ENCODE measurements around the gene ARHGAP18. TPM values are rescaled to one million over a fixed set of nuclear protein-coding genes. Genes with fewer than 3 reads are reported as not detected.

Gene ARHGAP18
- total and polyA plus RNA-seq, 2 experiments from 2014 or later = 4.3 to 5.0 TPM

GRCh38 chr6:129578315-129578714, 131.7 kb downstream of the ARHGAP18 start (continued):
- TF ChIP-seq NANOG (IDR thresholded peaks at IDR 0.05; ENCODE audit: borderline replicate concordance) = no peak
- TF ChIP-seq ZNF331 (CRISPR knock-in tag; IDR thresholded peaks at IDR 0.05; ENCODE audit: low read depth) = no peak
- TF ChIP-seq, protein P1, sequence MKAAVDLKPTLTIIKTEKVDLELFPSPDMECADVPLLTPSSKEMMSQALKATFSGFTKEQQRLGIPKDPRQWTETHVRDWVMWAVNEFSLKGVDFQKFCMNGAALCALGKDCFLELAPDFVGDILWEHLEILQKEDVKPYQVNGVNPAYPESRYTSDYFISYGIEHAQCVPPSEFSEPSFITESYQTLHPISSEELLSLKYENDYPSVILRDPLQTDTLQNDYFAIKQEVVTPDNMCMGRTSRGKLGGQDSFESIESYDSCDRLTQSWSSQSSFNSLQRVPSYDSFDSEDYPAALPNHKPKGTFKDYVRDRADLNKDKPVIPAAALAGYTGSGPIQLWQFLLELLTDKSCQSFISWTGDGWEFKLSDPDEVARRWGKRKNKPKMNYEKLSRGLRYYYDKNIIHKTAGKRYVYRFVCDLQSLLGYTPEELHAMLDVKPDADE (IDR thresholded peaks at IDR 0.05) = no peak
- TF ChIP-seq, protein P2, sequence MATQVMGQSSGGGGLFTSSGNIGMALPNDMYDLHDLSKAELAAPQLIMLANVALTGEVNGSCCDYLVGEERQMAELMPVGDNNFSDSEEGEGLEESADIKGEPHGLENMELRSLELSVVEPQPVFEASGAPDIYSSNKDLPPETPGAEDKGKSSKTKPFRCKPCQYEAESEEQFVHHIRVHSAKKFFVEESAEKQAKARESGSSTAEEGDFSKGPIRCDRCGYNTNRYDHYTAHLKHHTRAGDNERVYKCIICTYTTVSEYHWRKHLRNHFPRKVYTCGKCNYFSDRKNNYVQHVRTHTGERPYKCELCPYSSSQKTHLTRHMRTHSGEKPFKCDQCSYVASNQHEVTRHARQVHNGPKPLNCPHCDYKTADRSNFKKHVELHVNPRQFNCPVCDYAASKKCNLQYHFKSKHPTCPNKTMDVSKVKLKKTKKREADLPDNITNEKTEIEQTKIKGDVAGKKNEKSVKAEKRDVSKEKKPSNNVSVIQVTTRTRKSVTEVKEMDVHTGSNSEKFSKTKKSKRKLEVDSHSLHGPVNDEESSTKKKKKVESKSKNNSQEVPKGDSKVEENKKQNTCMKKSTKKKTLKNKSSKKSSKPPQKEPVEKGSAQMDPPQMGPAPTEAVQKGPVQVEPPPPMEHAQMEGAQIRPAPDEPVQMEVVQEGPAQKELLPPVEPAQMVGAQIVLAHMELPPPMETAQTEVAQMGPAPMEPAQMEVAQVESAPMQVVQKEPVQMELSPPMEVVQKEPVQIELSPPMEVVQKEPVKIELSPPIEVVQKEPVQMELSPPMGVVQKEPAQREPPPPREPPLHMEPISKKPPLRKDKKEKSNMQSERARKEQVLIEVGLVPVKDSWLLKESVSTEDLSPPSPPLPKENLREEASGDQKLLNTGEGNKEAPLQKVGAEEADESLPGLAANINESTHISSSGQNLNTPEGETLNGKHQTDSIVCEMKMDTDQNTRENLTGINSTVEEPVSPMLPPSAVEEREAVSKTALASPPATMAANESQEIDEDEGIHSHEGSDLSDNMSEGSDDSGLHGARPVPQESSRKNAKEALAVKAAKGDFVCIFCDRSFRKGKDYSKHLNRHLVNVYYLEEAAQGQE (IDR thresholded peaks at IDR 0.05; ENCODE audit: unreplicated experiment) = no peak

GRCh38 chr6:129577691-129578090, 132.3 kb downstream of the ARHGAP18 start:
- ATAC-seq (no peak), DNase-seq (ENCODE audit: low spot score) (no peak)
- Histone ChIP-seq H3K9me2 (ENCODE audit: insufficient read depth) (no peaks in the 10 kb centered on the region), H3K79me2 (replicated peaks; ENCODE audit: insufficient read depth) (no peaks in the 10 kb centered on the region), H3K36me3 (ENCODE audit: insufficient read depth) (no peaks in the 10 kb centered on the region), H3K4me1 (ENCODE audit: insufficient read depth) (no peaks in the 10 kb centered on the region), H2AFZ (no peak overlapping the region), H3K4me3 (no peak overlapping the region), H4K20me1 (replicated peaks; ENCODE audit: insufficient read depth) (no peaks in the 10 kb centered on the region), H3K27me3 (ENCODE audit: insufficient read depth) (no peaks in the 10 kb centered on the region), H3K4me2 (no peak overlapping the region), H3F3A (replicated peaks; ENCODE audit: low read depth) (no peaks in the 10 kb centered on the region), H3K27ac (ENCODE audit: low read depth) (no peak overlapping the region)
- H3K4me3 Mint-ChIP-seq = no peak overlapping the region
- H3K36me3 Mint-ChIP-seq (ENCODE audit: low read depth) = no peaks in the 10 kb centered on the region
- H3K27ac Mint-ChIP-seq = no peak overlapping the region
- no peaks in the 10 kb centered on the region for H3K4me1 Mint-ChIP-seq
- H3K9me3 Mint-ChIP-seq = peaks cover 3% of the 10 kb centered on the region; the same call in 2 of the 3 replicates
- no peaks in the 10 kb centered on the region for H3K27me3 Mint-ChIP-seq (ENCODE audit: insufficient read depth, low read depth, poor library complexity)
- no peak for TF ChIP-seq ZNF114 (CRISPR knock-in tag; IDR thresholded peaks at IDR 0.05)
- TF ChIP-seq CREB1 (CRISPR knock-in tag; IDR thresholded peaks at IDR 0.05; ENCODE audit: low read depth) = no peak
- TF ChIP-seq EZH2phosphoT487 (IDR thresholded peaks at IDR 0.05; ENCODE audit: unreplicated experiment) = no peak
- TF ChIP-seq, protein P1 (IDR thresholded peaks at IDR 0.05) = no peak
- TF ChIP-seq, protein P3, sequence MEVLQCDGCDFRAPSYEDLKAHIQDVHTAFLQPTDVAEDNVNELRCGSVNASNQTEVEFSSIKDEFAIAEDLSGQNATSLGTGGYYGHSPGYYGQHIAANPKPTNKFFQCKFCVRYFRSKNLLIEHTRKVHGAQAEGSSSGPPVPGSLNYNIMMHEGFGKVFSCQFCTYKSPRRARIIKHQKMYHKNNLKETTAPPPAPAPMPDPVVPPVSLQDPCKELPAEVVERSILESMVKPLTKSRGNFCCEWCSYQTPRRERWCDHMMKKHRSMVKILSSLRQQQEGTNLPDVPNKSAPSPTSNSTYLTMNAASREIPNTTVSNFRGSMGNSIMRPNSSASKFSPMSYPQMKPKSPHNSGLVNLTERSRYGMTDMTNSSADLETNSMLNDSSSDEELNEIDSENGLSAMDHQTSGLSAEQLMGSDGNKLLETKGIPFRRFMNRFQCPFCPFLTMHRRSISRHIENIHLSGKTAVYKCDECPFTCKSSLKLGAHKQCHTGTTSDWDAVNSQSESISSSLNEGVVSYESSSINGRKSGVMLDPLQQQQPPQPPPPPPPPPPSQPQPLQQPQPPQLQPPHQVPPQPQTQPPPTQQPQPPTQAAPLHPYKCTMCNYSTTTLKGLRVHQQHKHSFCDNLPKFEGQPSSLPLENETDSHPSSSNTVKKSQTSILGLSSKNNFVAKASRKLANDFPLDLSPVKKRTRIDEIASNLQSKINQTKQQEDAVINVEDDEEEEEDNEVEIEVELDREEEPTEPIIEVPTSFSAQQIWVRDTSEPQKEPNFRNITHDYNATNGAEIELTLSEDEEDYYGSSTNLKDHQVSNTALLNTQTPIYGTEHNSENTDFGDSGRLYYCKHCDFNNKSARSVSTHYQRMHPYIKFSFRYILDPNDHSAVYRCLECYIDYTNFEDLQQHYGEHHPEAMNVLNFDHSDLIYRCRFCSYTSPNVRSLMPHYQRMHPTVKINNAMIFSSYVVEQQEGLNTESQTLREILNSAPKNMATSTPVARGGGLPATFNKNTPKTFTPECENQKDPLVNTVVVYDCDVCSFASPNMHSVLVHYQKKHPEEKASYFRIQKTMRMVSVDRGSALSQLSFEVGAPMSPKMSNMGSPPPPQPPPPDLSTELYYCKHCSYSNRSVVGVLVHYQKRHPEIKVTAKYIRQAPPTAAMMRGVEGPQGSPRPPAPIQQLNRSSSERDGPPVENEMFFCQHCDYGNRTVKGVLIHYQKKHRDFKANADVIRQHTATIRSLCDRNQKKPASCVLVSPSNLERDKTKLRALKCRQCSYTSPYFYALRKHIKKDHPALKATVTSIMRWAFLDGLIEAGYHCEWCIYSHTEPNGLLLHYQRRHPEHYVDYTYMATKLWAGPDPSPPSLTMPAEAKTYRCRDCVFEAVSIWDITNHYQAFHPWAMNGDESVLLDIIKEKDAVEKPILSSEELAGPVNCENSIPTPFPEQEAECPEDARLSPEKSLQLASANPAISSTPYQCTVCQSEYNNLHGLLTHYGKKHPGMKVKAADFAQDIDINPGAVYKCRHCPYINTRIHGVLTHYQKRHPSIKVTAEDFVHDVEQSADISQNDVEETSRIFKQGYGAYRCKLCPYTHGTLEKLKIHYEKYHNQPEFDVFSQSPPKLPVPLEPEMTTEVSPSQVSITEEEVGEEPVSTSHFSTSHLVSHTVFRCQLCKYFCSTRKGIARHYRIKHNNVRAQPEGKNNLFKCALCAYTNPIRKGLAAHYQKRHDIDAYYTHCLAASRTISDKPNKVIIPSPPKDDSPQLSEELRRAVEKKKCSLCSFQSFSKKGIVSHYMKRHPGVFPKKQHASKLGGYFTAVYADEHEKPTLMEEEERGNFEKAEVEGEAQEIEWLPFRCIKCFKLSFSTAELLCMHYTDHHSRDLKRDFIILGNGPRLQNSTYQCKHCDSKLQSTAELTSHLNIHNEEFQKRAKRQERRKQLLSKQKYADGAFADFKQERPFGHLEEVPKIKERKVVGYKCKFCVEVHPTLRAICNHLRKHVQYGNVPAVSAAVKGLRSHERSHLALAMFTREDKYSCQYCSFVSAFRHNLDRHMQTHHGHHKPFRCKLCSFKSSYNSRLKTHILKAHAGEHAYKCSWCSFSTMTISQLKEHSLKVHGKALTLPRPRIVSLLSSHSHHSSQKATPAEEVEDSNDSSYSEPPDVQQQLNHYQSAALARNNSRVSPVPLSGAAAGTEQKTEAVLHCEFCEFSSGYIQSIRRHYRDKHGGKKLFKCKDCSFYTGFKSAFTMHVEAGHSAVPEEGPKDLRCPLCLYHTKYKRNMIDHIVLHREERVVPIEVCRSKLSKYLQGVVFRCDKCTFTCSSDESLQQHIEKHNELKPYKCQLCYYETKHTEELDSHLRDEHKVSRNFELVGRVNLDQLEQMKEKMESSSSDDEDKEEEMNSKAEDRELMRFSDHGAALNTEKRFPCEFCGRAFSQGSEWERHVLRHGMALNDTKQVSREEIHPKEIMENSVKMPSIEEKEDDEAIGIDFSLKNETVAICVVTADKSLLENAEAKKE (CRISPR knock-in tag; IDR thresholded peaks at IDR 0.05) = no peak
- no peak for TF ChIP-seq CTCF (conservative IDR thresholded peaks at IDR 0.05; ENCODE audit: low read depth in 2 of 2)
